HEK293 (cell line): ENCODE measurements around the gene PANX1.

Experiments used
- CTCF ChIA-PET: fragments of 350-600 bp; formaldehyde crosslinking; extraction: SDS; loops from one replicate; lab custom pipeline; 2021; ENCODE audit warnings: antibody characterized with exemption; lab: Yijun Ruan, JAX
- POLR2A ChIA-PET: fragments of 300-600 bp; formaldehyde crosslinking; extraction: SDS; loops from one replicate; lab custom pipeline; 2020; ENCODE audit warnings: antibody characterized with exemption, inconsistent platforms; lab: Yijun Ruan, JAX
- H3K27ac ChIP-seq: fragments of 200-500 bp; sonication (Bioruptor generic); 2 replicates; pipeline ENCODE4 v1.5.1; 2014; ENCODE audit warnings: low read depth, low read length, control low read depth, inconsistent platforms; ENCODE audit errors: extremely low read depth
- H3K36me3 ChIP-seq, 2 experiments: fragments of 200-500 bp in 1 of 2; sonication (Bioruptor generic) in 1 of 2; 1 replicate in 1 of 2; 2 replicates in 1 of 2; pipeline ENCODE4 v1.5.1; 2014 to 2017; ENCODE audit warnings: inconsistent platforms in 2 of 2, low read length in 2 of 2; ENCODE audit not compliant: control insufficient read depth in 2 of 2, insufficient read depth in 1 of 2
- H3K4me1 ChIP-seq: fragments of 200-500 bp; sonication (Bioruptor generic); 2 replicates; pipeline ENCODE4 v1.5.1; 2014; ENCODE audit warnings: mild to moderate bottlenecking, low read length, inconsistent platforms; ENCODE audit not compliant: control insufficient read depth, insufficient read depth
- H3K4me3 ChIP-seq: 2 replicates; pipeline ENCODE4 v1.5.1; 2011; ENCODE audit warnings: low read depth, mild to moderate bottlenecking, control low read depth, low read length, moderate library complexity
- H3K9me3 ChIP-seq: fragments of 200-500 bp; sonication (Bioruptor generic); 2 replicates; pipeline ENCODE4 v1.5.1; 2014; ENCODE audit warnings: low read depth, low read length, inconsistent platforms; ENCODE audit not compliant: control insufficient read depth, insufficient read depth
- BCL11A ChIP-seq: fragments of 450-650 bp; formaldehyde crosslinking; IDR thresholded peaks from 2 replicates; pipeline ENCODE4 v1.5.1; 2016; ENCODE audit warnings: low read depth, missing biosample characterization, missing genetic modification characterization
- EGR2 ChIP-seq: fragments of 450-650 bp; formaldehyde crosslinking; IDR thresholded peaks from 2 replicates; pipeline ENCODE4 v1.5.1; 2016; ENCODE audit warnings: low read depth, missing biosample characterization, missing genetic modification characterization
- GFI1B ChIP-seq: fragments of 450-650 bp; formaldehyde crosslinking; IDR thresholded peaks from 2 replicates; pipeline ENCODE4 v1.5.1; 2016; ENCODE audit warnings: missing biosample characterization, missing genetic modification characterization
- GLI2 ChIP-seq: fragments of 450-650 bp; formaldehyde crosslinking; IDR thresholded peaks from 2 replicates; pipeline ENCODE4; 2017; ENCODE audit warnings: missing biosample characterization, missing genetic modification characterization, low read depth, borderline replicate concordance
- GLIS2 ChIP-seq: fragments of 450-650 bp; formaldehyde crosslinking; IDR thresholded peaks from 2 replicates; pipeline ENCODE4 v1.5.1; 2016; ENCODE audit warnings: missing biosample characterization, missing genetic modification characterization
- MEIS1 ChIP-seq: sonication (generic); formaldehyde crosslinking; IDR thresholded peaks from 2 replicates; pipeline ENCODE4 v1.8.1; 2022; ENCODE audit warnings: missing genetic modification reagents, mild to moderate bottlenecking, borderline replicate concordance
- PRDM1 ChIP-seq: fragments of 450-650 bp; formaldehyde crosslinking; IDR thresholded peaks from 2 replicates; pipeline ENCODE4; 2016; ENCODE audit warnings: missing biosample characterization, missing genetic modification characterization
- SALL2 ChIP-seq: fragments of 450-650 bp; formaldehyde crosslinking; IDR thresholded peaks from 2 replicates; pipeline ENCODE4 v1.5.0; 2017; ENCODE audit warnings: missing biosample characterization, mild to moderate bottlenecking, missing genetic modification characterization, borderline replicate concordance
- SCRT2 ChIP-seq: fragments of 450-650 bp; formaldehyde crosslinking; IDR thresholded peaks from 2 replicates; pipeline ENCODE4 v1.5.1; 2016; ENCODE audit warnings: missing biosample characterization, missing genetic modification characterization
- WT1 ChIP-seq: fragments of 450-650 bp; formaldehyde crosslinking; IDR thresholded peaks from 2 replicates; pipeline ENCODE4 v1.5.1; 2016; ENCODE audit warnings: missing biosample characterization, missing genetic modification characterization
- ZNF112 ChIP-seq: fragments of 450-650 bp; formaldehyde crosslinking; IDR thresholded peaks from 2 replicates; pipeline ENCODE4 v1.5.0; 2017; ENCODE audit warnings: missing biosample characterization, missing genetic modification characterization
- ZNF138 ChIP-seq: fragments of 450-650 bp; formaldehyde crosslinking; IDR thresholded peaks from 2 replicates; pipeline ENCODE4 v1.5.1; 2016; ENCODE audit warnings: missing biosample characterization, missing genetic modification characterization, borderline replicate concordance
- ZNF155 ChIP-seq: fragments of 450-650 bp; formaldehyde crosslinking; IDR thresholded peaks from 2 replicates; pipeline ENCODE4 v1.5.1; 2016; ENCODE audit warnings: missing biosample characterization, missing genetic modification characterization
- ZNF175 ChIP-seq: fragments of 450-650 bp; formaldehyde crosslinking; IDR thresholded peaks from 2 replicates; pipeline ENCODE4 v1.5.1; 2016; ENCODE audit warnings: missing biosample characterization, missing genetic modification characterization
- ZNF394 ChIP-seq: fragments of 450-650 bp; formaldehyde crosslinking; IDR thresholded peaks from 2 replicates; pipeline ENCODE4 v1.5.1; 2016; ENCODE audit warnings: missing biosample characterization, missing genetic modification characterization, mild to moderate bottlenecking, moderate library complexity, borderline replicate concordance
- ZNF48 ChIP-seq: fragments of 450-650 bp; formaldehyde crosslinking; IDR thresholded peaks from 2 replicates; pipeline ENCODE4 v1.5.1; 2016; ENCODE audit warnings: missing biosample characterization, missing genetic modification characterization
- ZNF501 ChIP-seq: fragments of 450-650 bp; formaldehyde crosslinking; IDR thresholded peaks from 2 replicates; pipeline ENCODE4 v1.5.1; 2016; ENCODE audit warnings: missing biosample characterization, missing genetic modification characterization
- ZNF571 ChIP-seq: fragments of 450-650 bp; formaldehyde crosslinking; IDR thresholded peaks from 2 replicates; pipeline ENCODE4 v1.5.0; 2017; ENCODE audit warnings: missing biosample characterization, missing genetic modification characterization
- ZNF621 ChIP-seq: fragments of 450-650 bp; formaldehyde crosslinking; IDR thresholded peaks from 2 replicates; pipeline ENCODE4 v1.5.1; 2017; ENCODE audit warnings: missing biosample characterization, missing genetic modification characterization
- ZNF624 ChIP-seq: fragments of 450-650 bp; formaldehyde crosslinking; IDR thresholded peaks from 2 replicates; pipeline ENCODE4 v1.5.1; 2017; ENCODE audit warnings: missing biosample characterization, missing genetic modification characterization
- ZNF626 ChIP-seq: fragments of 450-650 bp; sonication (Bioruptor Pico); formaldehyde crosslinking; IDR thresholded peaks from 2 replicates; pipeline ENCODE4 v1.5.1; 2018; ENCODE audit warnings: missing biosample characterization, missing genetic modification characterization, inconsistent platforms
- ZNF639 ChIP-seq: fragments of 450-650 bp; formaldehyde crosslinking; IDR thresholded peaks from 2 replicates; pipeline ENCODE4 v1.5.1; 2016; ENCODE audit warnings: missing biosample characterization, missing genetic modification characterization
- ZNF76 ChIP-seq: fragments of 450-650 bp; formaldehyde crosslinking; IDR thresholded peaks from 2 replicates; pipeline ENCODE4; 2016; ENCODE audit warnings: low read depth, missing biosample characterization, missing genetic modification characterization, borderline replicate concordance
- ZNF776 ChIP-seq: fragments of 450-650 bp; formaldehyde crosslinking; IDR thresholded peaks from 2 replicates; pipeline ENCODE4 v1.5.0; 2017; ENCODE audit warnings: missing biosample characterization, missing genetic modification characterization, borderline replicate concordance
- ZNF830 ChIP-seq: fragments of 450-650 bp; IDR thresholded peaks from 2 replicates; pipeline ENCODE4 v1.5.0; 2018; ENCODE audit warnings: missing biosample characterization, missing genetic modification characterization, low read depth, mild to moderate bottlenecking, moderate library complexity
- ZNF843 ChIP-seq: fragments of 450-650 bp; formaldehyde crosslinking; IDR thresholded peaks from 2 replicates; pipeline ENCODE4 v1.5.1; 2016; ENCODE audit warnings: missing biosample characterization, missing genetic modification characterization
- ZSCAN16 ChIP-seq: fragments of 450-650 bp; formaldehyde crosslinking; IDR thresholded peaks from 2 replicates; pipeline ENCODE4 v1.5.1; 2016; ENCODE audit warnings: missing biosample characterization, missing genetic modification characterization
- TF ChIP-seq, protein P1 (sequence below): fragments of 450-650 bp; IDR thresholded peaks from 2 replicates; pipeline ENCODE4 v1.5.1; 2018; ENCODE audit warnings: missing biosample characterization, mild to moderate bottlenecking, missing genetic modification characterization
- TF ChIP-seq, protein P2 (sequence below): IDR thresholded peaks from 2 replicates; pipeline ENCODE4 v1.6.1; 2011; ENCODE audit warnings: mild to moderate bottlenecking, low read depth, low read length, borderline replicate concordance
- TF ChIP-seq, protein P3 (sequence below): fragments of 450-650 bp; formaldehyde crosslinking; IDR thresholded peaks from 2 replicates; pipeline ENCODE4 v1.5.1; 2016; ENCODE audit warnings: missing biosample characterization, missing genetic modification characterization, low read depth
- TF ChIP-seq, protein P4 (sequence below): fragments of 450-650 bp; formaldehyde crosslinking; IDR thresholded peaks from 2 replicates; pipeline ENCODE4 v1.5.1; 2016; ENCODE audit warnings: missing biosample characterization, missing genetic modification characterization

PANX1 gene

GRCh38 chr11:94084164-94084563 lies 44.5 kb upstream of the PANX1 start (continued):
- TF ChIP-seq GLIS2 (tag by site-specific recombination) (no peak), ZNF830 (tag by site-specific recombination) (no peak), GLI2 (peak; percentile 28; the same call in 1 of the 2 replicates), BCL11A (tag by site-specific recombination) (no peak), ZNF843 (no peak), ZNF48 (tag by site-specific recombination) (no peak), ZNF394 (peak; percentile 79; the same call in 1 of the 2 replicates), ZNF501 (tag by site-specific recombination) (no peak), WT1 (no peak), GFI1B (tag by site-specific recombination) (no peak), EGR2 (tag by site-specific recombination) (no peak), SCRT2 (no peak), PRDM1 (no peak), ZNF626 (no peak), SALL2 (tag by site-specific recombination) (no peak), ZSCAN16 (tag by site-specific recombination) (no peak), ZNF624 (tag by site-specific recombination) (no peak)
- TF ChIP-seq, protein P1, sequence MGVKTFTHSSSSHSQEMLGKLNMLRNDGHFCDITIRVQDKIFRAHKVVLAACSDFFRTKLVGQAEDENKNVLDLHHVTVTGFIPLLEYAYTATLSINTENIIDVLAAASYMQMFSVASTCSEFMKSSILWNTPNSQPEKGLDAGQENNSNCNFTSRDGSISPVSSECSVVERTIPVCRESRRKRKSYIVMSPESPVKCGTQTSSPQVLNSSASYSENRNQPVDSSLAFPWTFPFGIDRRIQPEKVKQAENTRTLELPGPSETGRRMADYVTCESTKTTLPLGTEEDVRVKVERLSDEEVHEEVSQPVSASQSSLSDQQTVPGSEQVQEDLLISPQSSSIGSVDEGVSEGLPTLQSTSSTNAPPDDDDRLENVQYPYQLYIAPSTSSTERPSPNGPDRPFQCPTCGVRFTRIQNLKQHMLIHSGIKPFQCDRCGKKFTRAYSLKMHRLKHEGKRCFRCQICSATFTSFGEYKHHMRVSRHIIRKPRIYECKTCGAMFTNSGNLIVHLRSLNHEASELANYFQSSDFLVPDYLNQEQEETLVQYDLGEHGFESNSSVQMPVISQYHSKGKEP = no peak
- TF ChIP-seq, protein P2, sequence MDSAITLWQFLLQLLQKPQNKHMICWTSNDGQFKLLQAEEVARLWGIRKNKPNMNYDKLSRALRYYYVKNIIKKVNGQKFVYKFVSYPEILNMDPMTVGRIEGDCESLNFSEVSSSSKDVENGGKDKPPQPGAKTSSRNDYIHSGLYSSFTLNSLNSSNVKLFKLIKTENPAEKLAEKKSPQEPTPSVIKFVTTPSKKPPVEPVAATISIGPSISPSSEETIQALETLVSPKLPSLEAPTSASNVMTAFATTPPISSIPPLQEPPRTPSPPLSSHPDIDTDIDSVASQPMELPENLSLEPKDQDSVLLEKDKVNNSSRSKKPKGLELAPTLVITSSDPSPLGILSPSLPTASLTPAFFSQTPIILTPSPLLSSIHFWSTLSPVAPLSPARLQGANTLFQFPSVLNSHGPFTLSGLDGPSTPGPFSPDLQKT = no peak
- TF ChIP-seq, protein P3, sequence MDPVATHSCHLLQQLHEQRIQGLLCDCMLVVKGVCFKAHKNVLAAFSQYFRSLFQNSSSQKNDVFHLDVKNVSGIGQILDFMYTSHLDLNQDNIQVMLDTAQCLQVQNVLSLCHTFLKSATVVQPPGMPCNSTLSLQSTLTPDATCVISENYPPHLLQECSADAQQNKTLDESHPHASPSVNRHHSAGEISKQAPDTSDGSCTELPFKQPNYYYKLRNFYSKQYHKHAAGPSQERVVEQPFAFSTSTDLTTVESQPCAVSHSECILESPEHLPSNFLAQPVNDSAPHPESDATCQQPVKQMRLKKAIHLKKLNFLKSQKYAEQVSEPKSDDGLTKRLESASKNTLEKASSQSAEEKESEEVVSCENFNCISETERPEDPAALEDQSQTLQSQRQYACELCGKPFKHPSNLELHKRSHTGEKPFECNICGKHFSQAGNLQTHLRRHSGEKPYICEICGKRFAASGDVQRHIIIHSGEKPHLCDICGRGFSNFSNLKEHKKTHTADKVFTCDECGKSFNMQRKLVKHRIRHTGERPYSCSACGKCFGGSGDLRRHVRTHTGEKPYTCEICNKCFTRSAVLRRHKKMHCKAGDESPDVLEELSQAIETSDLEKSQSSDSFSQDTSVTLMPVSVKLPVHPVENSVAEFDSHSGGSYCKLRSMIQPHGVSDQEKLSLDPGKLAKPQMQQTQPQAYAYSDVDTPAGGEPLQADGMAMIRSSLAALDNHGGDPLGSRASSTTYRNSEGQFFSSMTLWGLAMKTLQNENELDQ (tag by site-specific recombination) = no peak

DNA sequence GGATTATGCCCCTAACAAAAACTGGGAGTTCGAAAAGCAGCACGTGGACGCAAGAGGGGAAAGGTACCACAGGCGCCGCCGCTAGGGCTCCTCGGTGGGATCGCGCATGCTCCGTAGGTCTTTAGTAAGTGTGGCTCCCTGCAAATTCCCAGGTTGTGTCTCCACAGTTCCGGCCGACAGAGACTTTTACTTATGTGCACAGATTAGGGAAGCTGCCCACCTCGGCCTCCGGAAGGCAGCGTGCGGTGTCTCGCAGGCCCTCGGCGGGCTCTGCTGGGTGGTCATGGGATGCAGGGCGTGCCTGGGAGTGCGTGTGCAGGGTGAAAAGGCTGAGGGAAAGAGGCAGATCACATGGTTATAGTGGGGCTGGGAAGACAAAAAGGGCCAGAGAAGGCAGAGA lies 39.7 kb upstream of the PANX1 start:
- Histone ChIP-seq H3K4me3 (no peak overlapping the region), H3K36me3 (no peaks in the 10 kb centered on the region), H3K27ac (no peak overlapping the region), H3K4me1 (no peaks in the 10 kb centered on the region), H3K9me3 (no peaks in the 10 kb centered on the region)
- POLR2A ChIA-PET = no interaction called here
- CTCF ChIA-PET = no interaction called here
- TF ChIP-seq ZNF639 (tag by site-specific recombination) (no peak), ZNF155 (no peak), ZNF624 (tag by site-specific recombination) (no peak), ZNF112 (tag by site-specific recombination) (no peak), ZNF175 (tag by site-specific recombination) (no peak), ZNF138 (tag by site-specific recombination) (no peak), ZNF621 (tag by site-specific recombination) (no peak), ZNF76 (no peak), ZNF571 (tag by site-specific recombination) (no peak), SALL2 (tag by site-specific recombination) (no peak), ZNF776 (tag by site-specific recombination) (no peak), MEIS1 (no peak)
- TF ChIP-seq, protein P4, sequence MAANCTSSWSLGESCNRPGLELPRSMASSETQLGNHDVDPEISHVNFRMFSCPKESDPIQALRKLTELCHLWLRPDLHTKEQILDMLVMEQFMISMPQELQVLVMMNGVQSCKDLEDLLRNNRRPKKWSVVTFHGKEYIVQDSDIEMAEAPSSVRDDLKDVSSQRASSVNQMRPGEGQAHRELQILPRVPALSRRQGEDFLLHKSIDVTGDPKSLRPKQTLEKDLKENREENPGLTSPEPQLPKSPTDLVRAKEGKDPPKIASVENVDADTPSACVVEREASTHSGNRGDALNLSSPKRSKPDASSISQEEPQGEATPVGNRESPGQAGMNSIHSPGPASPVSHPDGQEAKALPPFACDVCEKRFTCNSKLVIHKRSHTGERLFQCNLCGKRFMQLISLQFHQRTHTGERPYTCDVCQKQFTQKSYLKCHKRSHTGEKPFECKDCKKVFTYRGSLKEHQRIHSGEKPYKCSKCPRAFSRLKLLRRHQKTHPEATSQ (tag by site-specific recombination) = no peak
